Middle frontal gyrus (tissue), 1 donor: ENCODE measurements around the gene USP53.
A peak's percentile ranks its signal among the peaks of the same experiment; 100 is the strongest.
"Not testable (repeated sequence)": the region's sequence is repeated elsewhere in the genome, so short reads cannot be mapped to it uniquely, and the experiment has no call there.

Experiments
- DNase-seq: peaks from one replicate; pipeline ENCODE4 v3.0.0-alpha.2; 2015; ENCODE audit warnings: low spot score; ENCODE audit errors: extremely low spot score

The USP53 gene

DNA sequence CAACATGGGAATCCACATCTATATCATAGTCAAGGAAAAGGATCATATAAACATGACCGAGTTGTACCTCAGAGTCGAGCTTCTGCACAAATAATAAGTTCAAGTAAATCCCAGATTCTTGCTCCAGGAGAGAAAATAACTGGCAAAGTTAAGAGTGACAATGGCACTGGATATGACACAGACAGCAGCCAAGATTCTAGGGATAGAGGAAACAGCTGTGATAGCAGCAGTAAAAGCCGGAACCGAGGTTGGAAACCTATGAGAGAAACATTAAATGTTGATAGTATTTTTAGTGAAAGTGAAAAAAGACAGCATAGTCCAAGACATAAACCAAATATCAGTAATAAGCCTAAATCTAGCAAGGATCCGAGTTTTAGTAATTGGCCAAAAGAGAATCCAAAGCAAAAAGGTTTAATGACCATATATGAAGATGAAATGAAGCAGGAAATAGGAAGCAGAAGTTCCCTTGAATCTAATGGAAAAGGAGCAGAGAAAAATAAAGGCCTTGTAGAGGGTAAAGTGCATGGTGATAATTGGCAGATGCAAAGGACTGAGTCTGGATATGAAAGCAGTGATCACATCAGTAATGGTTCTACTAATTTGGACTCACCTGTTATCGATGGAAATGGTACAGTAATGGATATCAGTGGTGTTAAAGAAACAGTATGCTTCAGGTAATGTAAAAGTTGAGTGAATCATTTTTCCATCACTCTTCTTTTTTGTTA lies 59.0 kb downstream of the USP53 start:
- no peak for DNase-seq

- not testable (repeated sequence) for DNase-seq
These were observed 67.0 kb downstream of the USP53 start for GRCh38 chr4:119279541-119279940.

- DNase-seq = not testable (repeated sequence)
These were observed 67.4 kb downstream of the USP53 start for GRCh38 chr4:119279945-119280344.

GRCh38 chr4:119281393-119281792 lies 68.9 kb downstream of the USP53 start:
- no peak for DNase-seq

GRCh38 chr4:119284876-119285780 lies 72.6 kb downstream of the USP53 start:
- no peak for DNase-seq

DNA sequence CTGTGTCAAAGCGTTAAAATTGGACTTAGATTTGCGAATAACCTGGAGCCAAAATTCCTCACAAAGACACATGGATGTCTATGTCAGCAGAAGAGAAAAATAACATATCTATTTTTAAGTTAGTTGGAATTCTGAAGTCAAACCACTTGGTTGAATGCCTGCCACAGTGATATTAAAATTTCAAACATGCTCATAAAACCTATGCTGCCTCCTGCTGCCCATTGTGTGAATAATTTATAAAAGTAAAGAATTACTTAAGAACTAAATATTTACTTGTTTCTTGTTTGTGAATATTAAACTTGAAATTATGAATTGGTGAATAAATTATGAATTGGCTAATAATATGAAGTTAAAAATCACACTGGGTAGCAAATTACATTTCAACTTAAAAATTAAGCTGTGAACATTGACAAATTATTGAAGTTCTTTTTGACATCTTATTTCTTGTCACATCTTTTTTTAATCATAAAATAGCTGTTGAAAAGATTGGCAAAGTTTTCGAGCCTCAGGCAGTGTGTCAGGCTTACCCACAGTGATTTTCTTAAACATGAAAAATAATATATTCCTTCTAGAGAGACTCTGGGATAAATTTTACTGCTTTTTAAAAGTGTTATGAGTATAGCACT lies 74.0 kb downstream of the USP53 start:
- DNase-seq = no peak

DNA sequence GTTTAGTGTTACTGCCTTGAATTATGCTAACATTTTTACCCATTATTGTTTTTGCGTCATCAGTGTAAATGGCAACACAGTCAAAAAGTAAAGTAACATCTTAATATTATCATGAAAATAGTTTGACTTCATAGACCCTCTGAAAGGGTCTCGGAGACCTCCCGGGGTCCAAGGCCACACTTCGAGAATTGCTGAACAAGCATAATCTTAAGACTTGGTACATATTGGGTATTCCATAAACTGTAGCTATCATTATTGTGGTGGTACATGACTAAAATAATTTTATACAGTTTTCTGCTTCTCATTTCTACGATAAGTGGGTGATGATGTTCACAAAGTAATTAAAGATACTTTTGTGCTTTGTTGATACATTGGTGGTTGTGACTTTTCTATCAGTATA lies 76.8 kb downstream of the USP53 start:
- no peak for DNase-seq

GRCh38 chr4:119290598-119290997 lies 78.1 kb downstream of the USP53 start:
- no peak for DNase-seq

DNA sequence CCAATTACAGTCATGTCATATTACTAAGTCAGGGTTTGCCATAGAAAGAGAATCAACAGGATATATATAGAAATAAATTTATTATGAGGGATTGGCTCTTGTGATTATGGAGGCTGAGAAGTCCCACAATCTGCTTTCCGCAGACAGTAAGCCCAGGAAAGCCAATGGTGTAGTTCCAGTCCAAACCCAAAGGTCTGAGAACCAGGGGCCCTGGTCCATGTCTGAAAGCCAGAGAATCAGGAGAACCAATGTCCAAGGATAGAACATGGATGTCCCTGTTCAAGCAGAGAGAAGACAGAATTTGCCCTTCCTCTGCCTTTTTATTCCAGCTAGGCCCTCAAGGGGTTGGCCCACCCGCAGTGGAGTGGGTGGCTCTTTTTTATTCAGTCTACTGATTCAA lies 83.8 kb downstream of the USP53 start:
- no peak for DNase-seq

DNA sequence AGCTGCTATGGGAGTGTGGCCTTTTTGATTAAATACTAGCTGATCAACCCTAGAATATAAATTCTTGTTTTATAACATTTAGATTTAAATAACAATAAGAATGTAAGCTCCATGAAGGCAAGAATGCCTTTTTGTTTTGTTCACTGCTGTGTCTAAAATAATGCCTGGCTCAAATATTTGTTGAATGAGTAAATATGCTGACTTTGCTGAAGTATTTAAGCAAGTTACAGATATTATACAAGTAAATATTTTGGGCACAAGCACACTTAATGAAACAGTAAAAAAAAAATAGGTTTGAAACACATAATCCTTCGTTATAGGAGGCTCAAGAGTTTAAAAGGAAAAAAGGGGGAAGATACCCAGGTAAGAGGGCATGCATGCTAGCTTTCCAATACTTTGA lies 85.3 kb downstream of the USP53 start:
- no peak for DNase-seq

GRCh38 chr4:119299260-119299671 lies 86.8 kb downstream of the USP53 start:
- no peak for DNase-seq

DNA sequence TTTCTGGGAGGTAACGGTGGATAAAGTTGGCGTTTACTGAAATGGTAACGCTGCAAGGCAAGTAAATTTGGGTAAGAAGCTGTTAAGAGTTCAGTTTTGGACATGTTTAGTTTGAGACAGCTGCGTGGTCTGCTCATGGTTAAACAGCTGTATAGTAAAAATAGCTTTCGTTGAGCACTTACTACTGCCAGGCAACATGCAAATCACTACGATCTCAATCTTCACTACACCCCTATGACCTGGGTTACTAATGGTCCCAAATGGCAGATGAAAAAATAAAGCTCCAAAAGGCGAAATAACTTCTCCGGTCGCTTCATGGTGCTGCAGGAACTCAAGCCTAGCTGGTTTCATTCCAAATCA lies 87.2 kb downstream of the USP53 start:
- DNase-seq = no peak

GRCh38 chr4:119300101-119300978 lies 87.8 kb downstream of the USP53 start:
- DNase-seq = peak; percentile 75

GRCh38 chr4:119302073-119302832 lies 89.7 kb downstream of the USP53 start:
- no peak for DNase-seq

DNA sequence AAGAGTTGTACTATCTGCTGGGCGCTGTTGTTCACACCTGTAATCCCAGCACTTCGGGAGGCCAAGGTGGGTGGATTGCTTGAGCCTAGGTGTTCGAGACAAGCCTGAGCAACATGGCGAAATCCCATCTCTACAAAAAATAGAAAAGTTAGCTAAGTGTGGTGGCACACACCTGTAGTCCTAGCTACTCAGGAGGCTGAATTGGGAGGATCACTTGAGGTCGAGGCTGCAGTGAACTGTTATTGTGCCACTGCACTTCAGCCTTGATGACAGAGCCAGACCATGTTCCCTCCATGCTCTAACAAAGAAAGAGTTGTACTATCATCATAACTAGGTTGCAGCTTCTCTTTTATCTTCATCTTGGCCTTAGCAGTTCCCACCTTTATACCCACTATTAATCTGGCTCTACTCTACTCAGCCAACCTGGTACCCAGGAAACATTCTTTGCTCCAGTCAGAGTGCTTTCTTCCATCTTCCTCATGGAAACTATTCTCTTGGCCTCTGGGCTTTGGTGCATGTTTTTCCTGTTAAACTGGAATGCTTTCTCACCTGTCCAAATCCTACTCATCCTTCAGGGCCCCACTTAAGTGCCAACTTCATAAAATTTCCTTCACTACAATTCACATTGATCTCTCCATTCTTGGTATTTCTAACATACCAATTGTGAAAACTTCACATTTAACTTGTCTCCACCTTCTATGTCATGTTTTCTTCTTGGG lies 91.2 kb downstream of the USP53 start:
- no peak for DNase-seq

GRCh38 chr4:119304431-119304830 lies 91.9 kb downstream of the USP53 start:
- no peak for DNase-seq

DNA sequence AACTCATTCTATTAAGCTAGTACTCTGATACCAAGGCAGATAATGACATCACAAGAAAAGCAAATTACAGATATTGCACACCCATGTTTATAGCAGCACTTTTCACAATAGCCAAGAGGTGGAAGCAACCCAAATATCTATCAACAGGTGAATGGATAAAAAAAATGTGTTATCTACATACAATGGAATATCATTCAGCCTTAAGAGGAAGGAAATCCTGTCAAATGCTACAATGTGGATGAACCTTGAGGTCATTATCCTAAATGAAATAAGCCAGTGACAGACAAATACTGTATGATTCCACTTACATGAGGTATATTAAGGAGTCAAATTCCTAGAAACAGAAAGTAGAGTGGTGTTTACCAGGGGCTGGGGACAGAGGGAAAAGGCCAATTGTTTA lies 95.1 kb downstream of the USP53 start:
- no peak for DNase-seq

GRCh38 chr4:119310826-119311225 lies 98.3 kb downstream of the USP53 start:
- no peak for DNase-seq

GRCh38 chr4:119313237-119313636 lies 100.7 kb downstream of the USP53 start:
- no peak for DNase-seq

- no peak for DNase-seq
These were observed 101.8 kb downstream of the USP53 start for GRCh38 chr4:119314356-119314755.
